Spleen (tissue), 11 donors: ENCODE measurements around the gene POM121L2. TPM values are rescaled to one million over a fixed set of nuclear protein-coding genes. Genes with fewer than 3 reads are reported as not detected.

Source experiments
- DNase-seq: peaks from one replicate; pipeline ENCODE4 v3.0.0-alpha.2; 2020
- H3K27ac ChIP-seq, 8 donors: fragments of 200-600 bp; sonication (generic) in 7 of 8; 1 replicate in 4 of 8; 2 replicates in 4 of 8; pipeline versions ENCODE4 v1.5.0 to v1.8.0; 2016 to 2021; ENCODE audit warnings: inconsistent platforms in 4 of 8, mild to moderate bottlenecking in 4 of 8, moderate library complexity in 1 of 8
- H3K27me3 ChIP-seq, 7 donors: fragments of 200-600 bp; sonication (generic) in 6 of 7; replicated peaks in 1 of 7; 1 replicate in 4 of 7; 2 replicates in 3 of 7; pipeline versions ENCODE4 v1.5.0 to v1.8.0; 2016 to 2021; ENCODE audit warnings: inconsistent platforms in 3 of 7, mild to moderate bottlenecking in 1 of 7
- H3K36me3 ChIP-seq, 6 donors: fragments of 200-600 bp; sonication (generic) in 5 of 6; 1 replicate in 4 of 6; 2 replicates in 2 of 6; pipeline versions ENCODE4 v1.5.0 to v1.8.0; 2016 to 2021; ENCODE audit warnings: inconsistent platforms in 2 of 6
- H3K4me1 ChIP-seq, 6 donors: fragments of 200-600 bp; sonication (generic) in 5 of 6; 1 replicate in 3 of 6; 2 replicates in 3 of 6; pipeline versions ENCODE4 v1.5.0 to v1.8.0; 2016 to 2021; ENCODE audit warnings: inconsistent platforms in 3 of 6
- H3K4me3 ChIP-seq, 8 donors: fragments of 200-600 bp; sonication (generic) in 7 of 8; 1 replicate in 4 of 8; 2 replicates in 4 of 8; pipeline versions ENCODE4 v1.5.0 to v1.8.0; 2016 to 2021; ENCODE audit warnings: inconsistent platforms in 4 of 8, mild to moderate bottlenecking in 4 of 8, moderate library complexity in 2 of 8
- H3K9me3 ChIP-seq, 8 donors: fragments of 200-600 bp; sonication (generic) in 7 of 8; 1 replicate in 4 of 8; 2 replicates in 4 of 8; pipeline versions ENCODE4 v1.5.0 to v1.8.0; 2016 to 2021; ENCODE audit warnings: inconsistent platforms in 4 of 8
- POLR2A ChIP-seq, 3 donors: fragments of 450-650 bp; IDR thresholded peaks; one replicate each; pipeline ENCODE4 v1.5.1; 2017; ENCODE audit warnings: antibody characterized with exemption in 3 of 3, mild to moderate bottlenecking in 1 of 3
- POLR2AphosphoS5 ChIP-seq, 3 donors: sonication (generic); formaldehyde crosslinking; IDR thresholded peaks; one replicate each; pipeline ENCODE4 v1.5.1; 2017; ENCODE audit warnings: antibody characterized with exemption in 3 of 3
- WGBS, 5 donors: extraction: QIAGEN DNeasy Blood & Tissue Kit in 3 of 5; methylation state at CpG; one replicate each; pipeline versions ENCODE4 v1.1.5 to v1.1.7; 2013 to 2018; 5-methylcytosine and 5-hydroxymethylcytosine counted together
- intact Hi-C: fragments of 100-400 bp; cut with DNase I; formaldehyde crosslinking; loops from one replicate; pipeline ENCODE4 v1.15.0; 2023; ENCODE audit warnings: low total_unique reads
- polyA plus RNA-seq, 3 donors: library from polyadenylated mRNA; stranded (reverse); fragments of 200-250 nt; gene quantifications; one replicate each; pipeline ENCODE4 v1.2.1, GENCODE V29; 2013
- total RNA-seq, 7 donors: library from RNA; depleted of rRNA in 3 of 7; stranded (reverse); fragments of >200 nt in 3 of 7; fragmentation: NEBNext Ultra II Directional in 4 of 7; extraction: Animal tissue kit (Norgen Biotek cat#: 25700) in 4 of 7; gene quantifications; one replicate each; pipeline versions ENCODE4 v1.1.0 to v1.2.1, GENCODE V29; 2016 to 2021
- TF ChIP-seq, protein P1 (sequence below), 11 experiments: fragments of 200-600 bp in 7 of 11; fragments of 450-650 bp in 4 of 11; sonication (generic) in 4 of 11; IDR thresholded peaks in 8 of 11; conservative IDR thresholded peaks in 3 of 11; 1 replicate in 7 of 11; 2 replicates in 4 of 11; pipeline versions ENCODE4 v1.4.0 to v1.8.0; 2016 to 2021; ENCODE audit warnings: antibody characterized with exemption in 11 of 11, inconsistent platforms in 4 of 11, mild to moderate bottlenecking in 1 of 11
- donor health status: healthy with polysubstance abuse.
- donor health status: DM: no; HTN: no; CAD: no; lungs with moderate emphysema.
- donor health status: DM: no; HTN: no; CAD: no.
- donor health status: Bipolar disorder and iron deficiency.
- donor health status: healthy.
- donor health status: DM: no; HTN: no; CAD: no.
- donor health status: DM: yes; HTN: yes; CAD: no.

POM121L2 gene
- total and polyA plus RNA-seq, 10 donors, result not detected

DNA sequence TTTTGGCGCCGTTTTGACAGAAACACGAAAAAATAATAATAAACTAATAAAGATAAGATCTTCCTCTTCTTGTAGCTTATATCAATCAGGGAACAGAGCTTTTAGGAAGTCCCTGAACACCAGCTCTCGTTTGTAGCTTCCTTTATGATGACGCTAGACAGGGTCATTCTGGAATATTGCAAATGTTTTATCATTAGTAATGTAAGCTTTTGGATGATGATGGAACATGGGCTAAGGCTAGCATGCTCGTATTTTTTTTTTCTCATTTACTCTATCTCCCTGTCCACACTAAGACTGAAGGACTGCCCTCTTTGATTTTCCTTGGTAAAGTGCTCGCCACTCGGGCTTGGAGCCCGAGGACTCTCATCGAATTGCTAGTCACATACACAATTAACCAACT, 22.1 kb upstream of the POM121L2 start:
- Histone ChIP-seq H3K4me3 (no peak overlapping the region), H3K36me3 (no peaks in the 10 kb centered on the region), H3K9me3 (peaks cover 0 to 11% (median 0%) of the 10 kb centered on the region in 8 donors), H3K27ac (no peak overlapping the region), H3K4me1 (peaks cover 0 to 9% (median 2%) of the 10 kb centered on the region in 6 donors), H3K27me3 (peaks cover 0 to 75% (median 10%) of the 10 kb centered on the region in 7 donors)
- intact Hi-C loops, result no loop called here
- TF ChIP-seq, protein P1, sequence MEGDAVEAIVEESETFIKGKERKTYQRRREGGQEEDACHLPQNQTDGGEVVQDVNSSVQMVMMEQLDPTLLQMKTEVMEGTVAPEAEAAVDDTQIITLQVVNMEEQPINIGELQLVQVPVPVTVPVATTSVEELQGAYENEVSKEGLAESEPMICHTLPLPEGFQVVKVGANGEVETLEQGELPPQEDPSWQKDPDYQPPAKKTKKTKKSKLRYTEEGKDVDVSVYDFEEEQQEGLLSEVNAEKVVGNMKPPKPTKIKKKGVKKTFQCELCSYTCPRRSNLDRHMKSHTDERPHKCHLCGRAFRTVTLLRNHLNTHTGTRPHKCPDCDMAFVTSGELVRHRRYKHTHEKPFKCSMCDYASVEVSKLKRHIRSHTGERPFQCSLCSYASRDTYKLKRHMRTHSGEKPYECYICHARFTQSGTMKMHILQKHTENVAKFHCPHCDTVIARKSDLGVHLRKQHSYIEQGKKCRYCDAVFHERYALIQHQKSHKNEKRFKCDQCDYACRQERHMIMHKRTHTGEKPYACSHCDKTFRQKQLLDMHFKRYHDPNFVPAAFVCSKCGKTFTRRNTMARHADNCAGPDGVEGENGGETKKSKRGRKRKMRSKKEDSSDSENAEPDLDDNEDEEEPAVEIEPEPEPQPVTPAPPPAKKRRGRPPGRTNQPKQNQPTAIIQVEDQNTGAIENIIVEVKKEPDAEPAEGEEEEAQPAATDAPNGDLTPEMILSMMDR (IDR thresholded peaks at IDR 0.05 in 8 of 11, conservative IDR thresholded peaks at IDR 0.05 in 3 of 11), result no peak
- TF ChIP-seq POLR2A (IDR thresholded peaks at IDR 0.05) (no peak), POLR2AphosphoS5 (IDR thresholded peaks at IDR 0.05) (no peak)
- 42 to 56% (median 51%) methylated on average over 10 of the region's 10 CpGs for WGBS, 5 donors
- DNase-seq, result no peak

DNA sequence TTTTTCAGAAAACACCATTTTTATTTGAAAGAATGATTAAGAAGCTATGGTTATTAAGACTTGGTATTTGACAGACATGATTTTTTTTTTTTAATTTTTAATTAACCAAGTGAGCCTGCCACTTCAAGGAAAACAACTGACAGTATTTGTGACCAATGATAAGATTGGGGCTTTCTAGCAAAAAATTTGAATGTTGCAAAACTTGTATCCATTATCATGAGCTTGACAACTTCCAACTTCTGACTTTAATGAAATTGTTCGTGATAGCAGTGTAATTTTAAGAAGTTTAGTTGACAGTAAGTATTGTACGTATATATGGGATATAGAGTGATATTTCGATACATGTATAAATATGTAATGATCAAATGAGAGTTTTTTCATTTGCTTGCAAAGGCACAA, 21.6 kb upstream of the POM121L2 start:
- no peak for DNase-seq
- intact Hi-C loops, result no loop called here
- no peak overlapping the region for H3K27ac ChIP-seq
- WGBS, 5 donors, result 54 to 64% (median 58%) methylated on average over 3 of the region's 3 CpGs
- peaks cover 0 to 16% (median 0%) of the 10 kb centered on the region in 8 donors for H3K9me3 ChIP-seq
- H3K27me3 ChIP-seq, result peaks cover 0 to 76% (median 10%) of the 10 kb centered on the region in 7 donors
- no peaks in the 10 kb centered on the region for H3K36me3 ChIP-seq
- H3K4me3 ChIP-seq, result peak overlapping the region in 2 of 8 donors; percentile 29 to 57
- TF ChIP-seq POLR2AphosphoS5 (IDR thresholded peaks at IDR 0.05) (no peak), POLR2A (IDR thresholded peaks at IDR 0.05) (no peak)
- TF ChIP-seq, protein P1 (IDR thresholded peaks at IDR 0.05 in 8 of 11, conservative IDR thresholded peaks at IDR 0.05 in 3 of 11), result no peak
- peaks cover 0 to 9% (median 2%) of the 10 kb centered on the region in 6 donors for H3K4me1 ChIP-seq

DNA sequence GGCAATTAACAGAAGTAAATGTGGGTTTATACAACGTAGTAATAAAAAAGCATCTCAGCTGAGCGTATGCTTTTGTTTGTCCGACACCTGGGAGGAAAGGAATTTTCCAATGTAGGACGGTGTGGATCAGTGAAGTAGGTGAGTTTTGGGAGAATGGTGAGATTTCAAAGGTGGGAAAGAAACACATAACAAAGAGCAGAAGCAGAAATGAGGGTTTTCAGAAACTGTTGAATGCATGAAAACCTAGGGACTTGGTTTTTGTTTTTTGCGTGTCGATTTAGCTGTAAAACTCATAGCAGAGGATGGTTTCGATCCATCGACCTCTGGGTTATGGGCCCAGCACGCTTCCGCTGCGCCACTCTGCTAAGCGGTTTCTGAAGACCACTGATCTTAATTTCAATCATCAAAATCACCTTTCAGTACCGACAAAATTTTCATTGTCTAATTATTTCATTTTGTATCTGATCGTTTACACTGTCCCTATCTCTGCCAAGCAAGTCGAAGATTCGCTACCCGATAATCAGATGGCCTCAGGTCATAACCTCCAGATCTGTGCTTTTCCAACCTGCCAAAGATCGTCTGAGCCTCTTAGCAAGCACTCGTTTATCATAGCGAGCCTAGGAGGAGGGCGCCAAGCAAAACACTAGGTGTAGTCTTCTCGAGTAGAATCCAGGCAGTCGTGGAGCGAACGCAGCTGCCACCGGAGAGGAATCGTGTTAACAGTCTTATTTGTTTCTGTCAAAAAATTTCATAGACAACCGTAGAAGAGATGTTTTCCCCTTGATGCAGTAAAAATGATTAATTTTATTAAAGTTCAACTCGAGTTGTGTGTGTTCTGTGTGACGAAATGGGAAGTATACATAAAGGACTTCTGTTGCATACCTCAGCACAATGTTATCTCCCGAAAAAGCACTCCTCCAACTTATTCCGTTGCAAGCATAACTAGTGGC, 20.9 kb upstream of the POM121L2 start:
- intact Hi-C loops, result no loop called here
- Histone ChIP-seq H3K27me3 (peaks cover 0 to 77% (median 10%) of the 10 kb centered on the region in 7 donors), H3K36me3 (no peaks in the 10 kb centered on the region), H3K9me3 (peaks cover 0 to 21% (median 4%) of the 10 kb centered on the region in 8 donors), H3K4me3 (peak overlapping the region in 3 of 8 donors; percentile 10 to 57 (median 29)), H3K27ac (no peak overlapping the region), H3K4me1 (peaks cover 0 to 9% (median 2%) of the 10 kb centered on the region in 6 donors)
- no peak for TF ChIP-seq POLR2AphosphoS5 (IDR thresholded peaks at IDR 0.05)
- WGBS, 5 donors, result 8 to 10% (median 10%) methylated on average over 32 of the region's 32 CpGs
- no peak for DNase-seq

DNA sequence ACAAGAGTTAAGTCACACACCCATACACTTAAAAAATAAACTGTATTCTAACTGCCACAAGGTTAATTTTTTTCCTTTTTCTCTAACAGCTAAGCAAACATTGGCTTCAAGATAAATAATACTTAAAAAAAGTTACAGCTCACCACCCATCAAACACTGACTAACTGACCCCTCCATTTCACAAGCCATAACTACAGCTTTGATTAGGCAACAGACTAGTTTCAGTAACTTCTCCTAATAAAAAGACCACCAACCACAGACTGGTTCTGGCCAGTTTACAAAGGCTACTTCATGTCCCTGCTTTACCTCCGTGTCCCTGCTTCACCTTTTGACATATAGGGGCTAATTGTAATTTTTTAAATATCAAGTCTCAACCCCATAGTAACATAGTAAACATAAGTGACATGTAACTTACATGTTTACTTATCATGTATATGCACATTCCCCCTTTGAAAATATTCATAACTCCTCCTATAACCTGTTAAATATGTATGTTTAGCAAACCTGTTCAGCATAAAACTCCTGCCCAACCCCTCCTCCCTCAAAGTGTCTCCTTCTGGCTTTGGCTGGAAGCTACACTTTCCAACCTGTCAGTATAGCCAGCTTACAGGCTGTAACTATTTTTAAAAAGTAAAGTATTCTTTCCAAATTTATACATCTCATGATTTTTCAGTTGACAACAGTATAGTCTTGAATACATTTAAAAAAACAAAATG, 15.1 kb upstream of the POM121L2 start:
- Histone ChIP-seq H3K4me1 (no peaks in the 10 kb centered on the region), H3K27me3 (peaks cover 0 to 91% (median 4%) of the 10 kb centered on the region in 7 donors), H3K27ac (no peak overlapping the region), H3K36me3 (no peaks in the 10 kb centered on the region), H3K4me3 (no peak overlapping the region), H3K9me3 (peaks cover 0 to 19% (median 7%) of the 10 kb centered on the region in 8 donors)
- TF ChIP-seq POLR2AphosphoS5 (IDR thresholded peaks at IDR 0.05), result no peak
- TF ChIP-seq, protein P1 (IDR thresholded peaks at IDR 0.05 in 8 of 11, conservative IDR thresholded peaks at IDR 0.05 in 3 of 11), result no peak
- no peak for TF ChIP-seq POLR2A (IDR thresholded peaks at IDR 0.05)
- WGBS, 5 donors, result 35 to 62% (median 45%) methylated on average over 1 of the region's 1 CpG
- intact Hi-C loops, result no loop called here
- no peak for DNase-seq
